Chondrocyte (in vitro differentiated cells): ENCODE results near the gene HPCAL1. TPM values are rescaled to one million over a fixed set of nuclear protein-coding genes. Genes with fewer than 3 reads are reported as not detected.

Experiments
- DNase-seq: peaks from one replicate; pipeline ENCODE4 v3.0.0; 2021; ENCODE audit warnings: mixed read lengths, low spot score
- H3K27ac Mint-ChIP-seq: one replicate; pipeline ENCODE4 v1.8.0; 2021; ENCODE audit warnings: mild to moderate bottlenecking, moderate library complexity, mixed read lengths; ENCODE audit not compliant: unreplicated experiment
- H3K27me3 Mint-ChIP-seq: 2 replicates; pipeline ENCODE4 v1.8.0; 2021; ENCODE audit warnings: low read depth, mixed read lengths
- H3K36me3 Mint-ChIP-seq: 2 replicates; pipeline ENCODE4 v1.8.0; 2021; ENCODE audit warnings: low read depth, mixed read lengths
- H3K4me1 Mint-ChIP-seq: 2 replicates; pipeline ENCODE4 v1.8.0; 2021; ENCODE audit warnings: low read depth, mild to moderate bottlenecking, mixed read lengths
- H3K4me3 Mint-ChIP-seq: one replicate; pipeline ENCODE4 v1.8.0; 2021; ENCODE audit warnings: mild to moderate bottlenecking, moderate library complexity, mixed read lengths; ENCODE audit not compliant: unreplicated experiment
- H3K9me3 Mint-ChIP-seq: 2 replicates; pipeline ENCODE4 v1.8.0; 2021; ENCODE audit warnings: low read depth, mixed read lengths
- total RNA-seq: library from RNA; stranded (reverse); gene quantifications from 3 replicates; pipeline ENCODE4 v1.2.1, GENCODE V29; 2021
- TF ChIP-seq, protein P1 (sequence below): fragments of 200-600 bp; sonication (generic); IDR thresholded peaks from 2 replicates; pipeline ENCODE4 v1.5.0; 2021; ENCODE audit warnings: antibody characterized with exemption, mild to moderate bottlenecking, moderate library complexity

HPCAL1 gene
- total RNA-seq, 1 donor from 2014 or later, result 19.3 TPM

DNA sequence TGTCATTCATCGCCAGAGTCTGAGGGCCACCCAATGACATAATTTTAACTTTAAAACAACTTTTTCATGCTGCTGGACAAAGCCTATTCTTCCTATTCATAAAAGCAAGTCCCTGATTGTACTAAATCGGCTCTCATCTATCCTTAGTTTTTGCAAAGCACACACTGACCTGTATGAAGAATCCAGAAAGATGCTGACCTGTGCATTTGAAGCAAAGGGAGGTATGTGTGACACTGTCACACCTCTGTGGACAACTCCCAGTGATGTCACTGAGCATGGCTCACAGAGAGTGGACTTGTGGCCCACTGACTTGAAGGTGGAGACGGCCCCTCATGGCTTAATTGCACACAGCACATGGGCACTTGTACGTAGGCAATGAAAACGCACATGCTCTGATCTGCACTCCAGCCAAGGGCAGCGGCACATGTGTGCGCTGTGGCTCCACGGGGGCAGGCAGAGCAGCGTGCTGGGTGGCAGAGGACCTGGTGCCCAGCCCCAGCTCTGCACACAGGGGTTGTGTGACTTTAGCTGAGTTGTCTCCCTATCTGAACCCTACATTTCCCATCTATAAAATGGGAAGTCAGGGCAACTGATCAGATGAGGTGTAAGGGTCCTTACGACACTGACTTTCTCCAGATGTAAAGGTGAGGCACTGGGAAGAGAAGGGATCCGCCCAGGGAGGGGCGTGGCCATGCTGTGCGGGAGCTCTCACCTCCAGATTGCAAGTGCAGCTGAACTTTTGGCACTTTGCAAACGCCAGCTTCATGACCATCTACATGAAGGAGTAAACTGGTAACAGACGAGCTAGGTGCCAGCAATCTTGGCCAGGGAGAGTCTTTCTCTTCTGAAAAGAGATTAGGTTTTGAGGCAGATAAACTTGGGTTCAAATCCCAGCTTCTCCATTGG lies 159.7 kb downstream of the HPCAL1 start:
- Mint-ChIP-seq H3K4me1 (peaks cover 8% of the 10 kb centered on the region), H3K4me3 (no peak overlapping the region), H3K36me3 (no peaks in the 10 kb centered on the region), H3K27ac (no peak overlapping the region), H3K9me3 (no peaks in the 10 kb centered on the region), H3K27me3 (peaks cover 12% of the 10 kb centered on the region)
- peak; percentile 52 for DNase-seq
- TF ChIP-seq, protein P1, sequence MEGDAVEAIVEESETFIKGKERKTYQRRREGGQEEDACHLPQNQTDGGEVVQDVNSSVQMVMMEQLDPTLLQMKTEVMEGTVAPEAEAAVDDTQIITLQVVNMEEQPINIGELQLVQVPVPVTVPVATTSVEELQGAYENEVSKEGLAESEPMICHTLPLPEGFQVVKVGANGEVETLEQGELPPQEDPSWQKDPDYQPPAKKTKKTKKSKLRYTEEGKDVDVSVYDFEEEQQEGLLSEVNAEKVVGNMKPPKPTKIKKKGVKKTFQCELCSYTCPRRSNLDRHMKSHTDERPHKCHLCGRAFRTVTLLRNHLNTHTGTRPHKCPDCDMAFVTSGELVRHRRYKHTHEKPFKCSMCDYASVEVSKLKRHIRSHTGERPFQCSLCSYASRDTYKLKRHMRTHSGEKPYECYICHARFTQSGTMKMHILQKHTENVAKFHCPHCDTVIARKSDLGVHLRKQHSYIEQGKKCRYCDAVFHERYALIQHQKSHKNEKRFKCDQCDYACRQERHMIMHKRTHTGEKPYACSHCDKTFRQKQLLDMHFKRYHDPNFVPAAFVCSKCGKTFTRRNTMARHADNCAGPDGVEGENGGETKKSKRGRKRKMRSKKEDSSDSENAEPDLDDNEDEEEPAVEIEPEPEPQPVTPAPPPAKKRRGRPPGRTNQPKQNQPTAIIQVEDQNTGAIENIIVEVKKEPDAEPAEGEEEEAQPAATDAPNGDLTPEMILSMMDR, result no peak

DNA sequence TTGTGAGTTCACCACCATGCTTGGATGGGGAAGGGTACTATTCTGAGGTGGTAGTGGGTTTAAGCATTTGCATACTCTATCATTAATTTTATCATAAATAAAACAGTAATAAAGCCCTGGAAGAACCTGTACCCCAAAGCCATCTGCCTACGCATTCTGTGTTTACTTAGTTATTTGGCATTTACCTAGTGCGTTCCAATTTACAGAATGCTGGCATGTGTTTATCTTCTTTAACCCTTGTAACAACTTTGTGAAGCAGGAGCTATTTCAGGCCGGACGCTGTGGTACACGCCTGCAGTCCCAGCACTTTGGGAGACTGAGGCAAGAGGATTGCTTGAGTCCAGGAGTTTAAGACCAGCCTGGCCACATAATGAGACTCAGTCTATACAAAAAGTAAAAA lies 163.2 kb downstream of the HPCAL1 start:
- no peak for DNase-seq
- TF ChIP-seq, protein P1, result no peak
- Mint-ChIP-seq H3K36me3 (no peaks in the 10 kb centered on the region), H3K9me3 (no peaks in the 10 kb centered on the region), H3K4me1 (no peaks in the 10 kb centered on the region), H3K27ac (no peak overlapping the region), H3K27me3 (peaks cover 6% of the 10 kb centered on the region), H3K4me3 (no peak overlapping the region)

DNA sequence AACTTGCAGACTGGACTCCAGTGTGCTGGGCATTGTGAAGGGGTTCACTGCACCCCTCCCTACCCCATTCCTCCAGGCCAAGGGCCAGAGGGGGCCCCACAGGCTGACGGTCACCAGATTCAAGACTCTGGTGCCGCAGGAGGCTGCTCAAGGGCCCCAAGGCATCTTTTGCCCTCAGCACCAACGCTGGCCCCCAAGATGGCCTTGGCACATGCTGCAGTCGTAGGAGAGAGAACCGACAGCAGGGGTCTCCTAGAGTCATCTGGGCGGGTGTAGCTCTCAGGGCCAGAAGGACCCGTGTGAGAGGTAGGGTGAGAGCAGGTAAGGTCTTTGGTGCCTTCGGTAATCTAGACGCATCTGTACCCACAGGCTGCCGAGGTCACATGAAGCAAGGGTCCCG lies 164.1 kb downstream of the HPCAL1 start:
- Mint-ChIP-seq H3K36me3 (no peaks in the 10 kb centered on the region), H3K9me3 (no peaks in the 10 kb centered on the region), H3K27me3 (peaks cover 4% of the 10 kb centered on the region), H3K4me1 (no peaks in the 10 kb centered on the region), H3K4me3 (no peak overlapping the region), H3K27ac (no peak overlapping the region)
- DNase-seq, result peak; percentile 72
- TF ChIP-seq, protein P1, result no peak

DNA sequence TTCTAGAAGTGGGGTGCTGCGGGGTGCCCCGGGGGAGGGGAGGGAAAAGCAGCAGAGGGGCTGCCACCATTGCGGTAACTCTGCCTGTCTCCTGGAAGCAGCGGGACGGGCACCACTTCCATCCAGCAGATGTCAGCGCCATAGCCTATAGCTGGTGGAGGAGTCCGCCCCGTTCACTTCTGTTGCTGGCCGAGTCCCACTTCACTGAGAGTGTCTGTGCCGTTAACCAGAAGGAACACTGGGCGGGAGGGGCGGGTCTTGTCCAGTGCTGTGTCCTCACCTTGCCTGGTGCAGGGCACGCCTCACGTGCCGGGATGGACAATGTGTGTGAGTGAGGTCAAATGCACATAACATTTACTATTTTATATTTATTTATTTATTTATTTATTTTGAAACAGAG lies 164.7 kb downstream of the HPCAL1 start:
- no peaks in the 10 kb centered on the region for H3K4me1 Mint-ChIP-seq
- TF ChIP-seq, protein P1, result peak; percentile 30
- no peaks in the 10 kb centered on the region for H3K36me3 Mint-ChIP-seq
- peak; percentile 77 for DNase-seq
- peaks cover 2% of the 10 kb centered on the region for H3K27me3 Mint-ChIP-seq
- no peak overlapping the region for H3K4me3 Mint-ChIP-seq
- H3K9me3 Mint-ChIP-seq, result no peaks in the 10 kb centered on the region
- H3K27ac Mint-ChIP-seq, result no peak overlapping the region

DNA sequence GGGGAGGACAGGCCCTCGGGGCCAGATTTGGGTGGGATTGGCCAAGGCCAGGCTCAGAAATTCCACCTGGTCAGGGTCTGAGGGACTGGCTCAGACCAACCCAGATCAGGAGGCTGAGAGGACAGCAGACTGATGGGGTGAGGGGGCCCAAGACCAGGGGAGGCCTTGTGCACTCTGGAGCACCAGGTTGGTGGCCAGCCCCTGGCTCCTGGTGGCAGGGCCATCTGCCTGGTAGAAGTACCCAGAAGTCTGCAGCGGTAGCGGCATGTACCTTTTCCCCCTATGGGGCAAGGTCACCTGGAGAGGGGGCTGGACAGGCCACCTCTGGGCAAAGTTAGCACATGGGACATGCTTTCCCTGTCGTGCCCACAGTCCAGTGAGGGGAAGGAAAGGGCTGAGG lies 166.6 kb downstream of the HPCAL1 start:
- Mint-ChIP-seq H3K4me3 (no peak overlapping the region), H3K9me3 (no peaks in the 10 kb centered on the region), H3K27me3 (peaks cover 4% of the 10 kb centered on the region), H3K36me3 (no peaks in the 10 kb centered on the region), H3K27ac (no peak overlapping the region), H3K4me1 (no peaks in the 10 kb centered on the region)
- TF ChIP-seq, protein P1, result no peak
- DNase-seq, result peak; percentile 59
